Mesendoderm (in vitro differentiated cells): ENCODE results near the gene RABGAP1.

Source experiments
- DNase-seq: peaks from one replicate; pipeline ENCODE4 v3.0.0; 2013
- H2AK5ac ChIP-seq: 2 replicates; pipeline ENCODE4 v1.6.1; 2013; ENCODE audit warnings: low read length, inconsistent platforms
- H2BK120ac ChIP-seq: 2 replicates; pipeline ENCODE4 v1.6.1; 2013; ENCODE audit warnings: low read depth, mild to moderate bottlenecking, low read length, moderate library complexity, mixed read lengths
- H2BK15ac ChIP-seq: replicated peaks from 2 replicates; pipeline ENCODE4 v1.6.1; 2013; ENCODE audit warnings: low read depth, mild to moderate bottlenecking, moderate library complexity
- H2BK5ac ChIP-seq: 2 replicates; pipeline ENCODE4 v1.6.1; 2013; ENCODE audit warnings: low read length, inconsistent platforms
- H3K18ac ChIP-seq: 2 replicates; pipeline ENCODE4 v1.6.1; 2013; ENCODE audit warnings: mild to moderate bottlenecking, low read length, mixed read lengths
- H3K23ac ChIP-seq: one replicate; pipeline ENCODE4 v1.6.1; 2013; ENCODE audit warnings: low read length
- H3K27ac ChIP-seq: 2 replicates; pipeline ENCODE4 v1.5.1; 2013; ENCODE audit warnings: low read depth, mild to moderate bottlenecking, inconsistent platforms, low read length, moderate library complexity
- H3K27me3 ChIP-seq: 2 replicates; pipeline ENCODE4 v1.6.1; 2013; ENCODE audit warnings: low read length, control low read depth, mild to moderate bottlenecking, inconsistent platforms; ENCODE audit not compliant: insufficient read depth, poor library complexity
- H3K36me3 ChIP-seq: 2 replicates; pipeline ENCODE4 v1.6.1; 2013; ENCODE audit warnings: low read length, inconsistent platforms; ENCODE audit not compliant: control insufficient read depth, insufficient read depth
- H3K4ac ChIP-seq: one replicate; pipeline ENCODE4 v1.6.1; 2013; ENCODE audit warnings: low read depth, mild to moderate bottlenecking, low read length, moderate library complexity
- H3K4me1 ChIP-seq: 2 replicates; pipeline ENCODE4 v1.6.1; 2013; ENCODE audit warnings: low read depth, low read length, inconsistent platforms; ENCODE audit not compliant: control insufficient read depth
- H3K4me2 ChIP-seq: 2 replicates; pipeline ENCODE4 v1.6.1; 2013; ENCODE audit warnings: low read length
- H3K4me3 ChIP-seq: 2 replicates; pipeline ENCODE4 v1.5.1; 2013; ENCODE audit warnings: mild to moderate bottlenecking, low read length
- H3K56ac ChIP-seq: one replicate; pipeline ENCODE4 v1.6.1; 2013; ENCODE audit warnings: low read length
- H3K79me1 ChIP-seq: 2 replicates; pipeline ENCODE4 v1.6.1; 2013; ENCODE audit warnings: low read length, inconsistent platforms
- H3K79me2 ChIP-seq: 2 replicates; pipeline ENCODE4 v1.6.1; 2013; ENCODE audit warnings: mild to moderate bottlenecking, low read length; ENCODE audit not compliant: control insufficient read depth, insufficient read depth
- H3K9ac ChIP-seq: 2 replicates; pipeline ENCODE4 v1.6.1; 2013; ENCODE audit warnings: low read length, inconsistent platforms
- H4K5ac ChIP-seq: one replicate; pipeline ENCODE4 v1.6.1; 2013; ENCODE audit warnings: low read length
- H4K8ac ChIP-seq: one replicate; pipeline ENCODE4 v1.6.1; 2013; ENCODE audit warnings: low read depth, mild to moderate bottlenecking, control low read depth, low read length, moderate library complexity
- WGBS: extraction: QIAGEN DNeasy Blood & Tissue Kit; methylation state at CpG from one replicate; pipeline ENCODE4 v1.1.7; 2013; ENCODE audit warnings: low lambda C conversion rate, missing lambda C conversion rate; ENCODE audit not compliant: insufficient coverage; ENCODE audit errors: extremely low coverage; 5-methylcytosine and 5-hydroxymethylcytosine counted together

RABGAP1 gene

GRCh38 chr9:123059472-123060220, 118.8 kb downstream of the RABGAP1 start:
- no peak overlapping the region for H3K4ac ChIP-seq
- H2AK5ac ChIP-seq: no peak overlapping the region
- H3K23ac ChIP-seq: no peak overlapping the region
- no peak overlapping the region for H2BK15ac ChIP-seq
- H3K27ac ChIP-seq: no peak overlapping the region
- H4K5ac ChIP-seq: no peak overlapping the region
- H3K79me2 ChIP-seq: no peaks in the 10 kb centered on the region
- H3K56ac ChIP-seq: no peak overlapping the region
- no peak overlapping the region for H2BK120ac ChIP-seq
- H3K79me1 ChIP-seq: no peaks in the 10 kb centered on the region
- no peaks in the 10 kb centered on the region for H3K36me3 ChIP-seq
- no peak overlapping the region for H2BK5ac ChIP-seq
- no peaks in the 10 kb centered on the region for H3K27me3 ChIP-seq
- no peak for DNase-seq
- H3K18ac ChIP-seq: no peak overlapping the region
- H3K4me3 ChIP-seq: no peak overlapping the region
- no peak overlapping the region for H3K9ac ChIP-seq
- WGBS: no CpG with 5 or more reads among the region's 9 CpGs
- no peaks in the 10 kb centered on the region for H3K4me1 ChIP-seq
- no peak overlapping the region for H3K4me2 ChIP-seq
- no peak overlapping the region for H4K8ac ChIP-seq

- H3K4me1 ChIP-seq: no peaks in the 10 kb centered on the region
- H3K4me3 ChIP-seq: no peak overlapping the region
- no peak overlapping the region for H4K8ac ChIP-seq
- DNase-seq: no peak
- H2AK5ac ChIP-seq: no peak overlapping the region
- no peak overlapping the region for H4K5ac ChIP-seq
- H3K79me1 ChIP-seq: no peaks in the 10 kb centered on the region
- no peak overlapping the region for H2BK120ac ChIP-seq
- no peak overlapping the region for H3K23ac ChIP-seq
- H3K27me3 ChIP-seq: no peaks in the 10 kb centered on the region
- H3K56ac ChIP-seq: no peak overlapping the region
- H3K36me3 ChIP-seq: no peaks in the 10 kb centered on the region
- H2BK5ac ChIP-seq: no peak overlapping the region
- no peak overlapping the region for H3K4me2 ChIP-seq
- H3K27ac ChIP-seq: no peak overlapping the region
- WGBS: no CpG with 5 or more reads among the region's 7 CpGs
- no peak overlapping the region for H3K9ac ChIP-seq
- H3K4ac ChIP-seq: no peak overlapping the region
- H3K18ac ChIP-seq: no peak overlapping the region
- H3K79me2 ChIP-seq: no peaks in the 10 kb centered on the region
- no peak overlapping the region for H2BK15ac ChIP-seq
Measured at GRCh38 chr9:123061216-123061615, 120.4 kb downstream of the RABGAP1 start.

- Histone ChIP-seq H3K27me3 (no peaks in the 10 kb centered on the region), H3K4me1 (no peaks in the 10 kb centered on the region), H4K8ac (no peak overlapping the region), H3K36me3 (peaks cover 2% of the 10 kb centered on the region), H2BK120ac (no peak overlapping the region), H3K4me3 (no peak overlapping the region), H3K23ac (no peak overlapping the region), H3K79me2 (no peaks in the 10 kb centered on the region), H3K79me1 (no peaks in the 10 kb centered on the region), H2BK5ac (no peak overlapping the region), H3K27ac (no peak overlapping the region), H3K4ac (no peak overlapping the region), H2BK15ac (no peak overlapping the region), H3K4me2 (no peak overlapping the region), H4K5ac (no peak overlapping the region), H3K18ac (no peak overlapping the region), H3K9ac (no peak overlapping the region), H3K56ac (no peak overlapping the region), H2AK5ac (no peak overlapping the region)
- no peak for DNase-seq
- WGBS: no CpG with 5 or more reads among the region's 7 CpGs
Measured at GRCh38 chr9:123062351-123063176, 121.7 kb downstream of the RABGAP1 start.

- H2BK120ac ChIP-seq: no peak overlapping the region
- no peak overlapping the region for H3K4me3 ChIP-seq
- no peak overlapping the region for H2BK5ac ChIP-seq
- no peaks in the 10 kb centered on the region for H3K79me2 ChIP-seq
- H3K27ac ChIP-seq: no peak overlapping the region
- peaks cover 2% of the 10 kb centered on the region for H3K36me3 ChIP-seq
- H4K8ac ChIP-seq: no peak overlapping the region
- no peak overlapping the region for H3K9ac ChIP-seq
- no peak for DNase-seq
- H3K4me1 ChIP-seq: no peaks in the 10 kb centered on the region
- H3K4me2 ChIP-seq: no peak overlapping the region
- H3K56ac ChIP-seq: no peak overlapping the region
- no peaks in the 10 kb centered on the region for H3K27me3 ChIP-seq
- H2BK15ac ChIP-seq: no peak overlapping the region
- no peak overlapping the region for H3K18ac ChIP-seq
- H4K5ac ChIP-seq: no peak overlapping the region
- H3K79me1 ChIP-seq: no peaks in the 10 kb centered on the region
- WGBS: no CpG with 5 or more reads among the region's 2 CpGs
- H3K4ac ChIP-seq: no peak overlapping the region
- no peak overlapping the region for H3K23ac ChIP-seq
- no peak overlapping the region for H2AK5ac ChIP-seq
Measured at GRCh38 chr9:123063177-123063598, 122.4 kb downstream of the RABGAP1 start.

GRCh38 chr9:123063896-123064295, 123.1 kb downstream of the RABGAP1 start:
- Histone ChIP-seq H3K56ac (no peak overlapping the region), H3K9ac (no peak overlapping the region), H2BK120ac (no peak overlapping the region), H3K79me1 (no peaks in the 10 kb centered on the region), H3K27me3 (no peaks in the 10 kb centered on the region), H2BK5ac (no peak overlapping the region), H3K36me3 (peaks cover 2% of the 10 kb centered on the region), H3K4me3 (no peak overlapping the region), H3K4ac (no peak overlapping the region), H3K4me2 (no peak overlapping the region), H3K4me1 (no peaks in the 10 kb centered on the region), H2BK15ac (no peak overlapping the region), H4K8ac (no peak overlapping the region), H3K79me2 (no peaks in the 10 kb centered on the region), H3K18ac (no peak overlapping the region), H2AK5ac (no peak overlapping the region), H3K27ac (no peak overlapping the region), H3K23ac (no peak overlapping the region), H4K5ac (no peak overlapping the region)
- no peak for DNase-seq
- WGBS: 100% methylated on average over 6 of the region's 11 CpGs
